Peyer's patch (tissue), 4 donors: ENCODE data around the gene HSD17B12.

Experiments used
- POLR2A ChIP-seq, 2 donors: fragments of 450-650 bp; IDR thresholded peaks; one replicate each; pipeline ENCODE4 v1.5.1; 2017; ENCODE audit warnings: antibody characterized with exemption in 2 of 2, mild to moderate bottlenecking in 2 of 2, moderate library complexity in 2 of 2
- TF ChIP-seq, protein P1 (sequence below), 6 experiments: fragments of 450-650 bp in 4 of 6; fragments of 200-600 bp in 2 of 6; sonication (generic) in 1 of 6; IDR thresholded peaks; one replicate each; pipeline ENCODE4 v1.5.1; 2017 to 2019; ENCODE audit warnings: antibody characterized with exemption in 6 of 6, mild to moderate bottlenecking in 3 of 6, moderate library complexity in 1 of 6

GRCh38 chr11:43681401-43681942, 934 bp downstream of the HSD17B12 start:
- TF ChIP-seq, protein P1, sequence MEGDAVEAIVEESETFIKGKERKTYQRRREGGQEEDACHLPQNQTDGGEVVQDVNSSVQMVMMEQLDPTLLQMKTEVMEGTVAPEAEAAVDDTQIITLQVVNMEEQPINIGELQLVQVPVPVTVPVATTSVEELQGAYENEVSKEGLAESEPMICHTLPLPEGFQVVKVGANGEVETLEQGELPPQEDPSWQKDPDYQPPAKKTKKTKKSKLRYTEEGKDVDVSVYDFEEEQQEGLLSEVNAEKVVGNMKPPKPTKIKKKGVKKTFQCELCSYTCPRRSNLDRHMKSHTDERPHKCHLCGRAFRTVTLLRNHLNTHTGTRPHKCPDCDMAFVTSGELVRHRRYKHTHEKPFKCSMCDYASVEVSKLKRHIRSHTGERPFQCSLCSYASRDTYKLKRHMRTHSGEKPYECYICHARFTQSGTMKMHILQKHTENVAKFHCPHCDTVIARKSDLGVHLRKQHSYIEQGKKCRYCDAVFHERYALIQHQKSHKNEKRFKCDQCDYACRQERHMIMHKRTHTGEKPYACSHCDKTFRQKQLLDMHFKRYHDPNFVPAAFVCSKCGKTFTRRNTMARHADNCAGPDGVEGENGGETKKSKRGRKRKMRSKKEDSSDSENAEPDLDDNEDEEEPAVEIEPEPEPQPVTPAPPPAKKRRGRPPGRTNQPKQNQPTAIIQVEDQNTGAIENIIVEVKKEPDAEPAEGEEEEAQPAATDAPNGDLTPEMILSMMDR (IDR thresholded peaks at IDR 0.05) = no peak
- no peak for TF ChIP-seq POLR2A (IDR thresholded peaks at IDR 0.05)
